ENCODE results near the gene MIPEP.

DNA sequence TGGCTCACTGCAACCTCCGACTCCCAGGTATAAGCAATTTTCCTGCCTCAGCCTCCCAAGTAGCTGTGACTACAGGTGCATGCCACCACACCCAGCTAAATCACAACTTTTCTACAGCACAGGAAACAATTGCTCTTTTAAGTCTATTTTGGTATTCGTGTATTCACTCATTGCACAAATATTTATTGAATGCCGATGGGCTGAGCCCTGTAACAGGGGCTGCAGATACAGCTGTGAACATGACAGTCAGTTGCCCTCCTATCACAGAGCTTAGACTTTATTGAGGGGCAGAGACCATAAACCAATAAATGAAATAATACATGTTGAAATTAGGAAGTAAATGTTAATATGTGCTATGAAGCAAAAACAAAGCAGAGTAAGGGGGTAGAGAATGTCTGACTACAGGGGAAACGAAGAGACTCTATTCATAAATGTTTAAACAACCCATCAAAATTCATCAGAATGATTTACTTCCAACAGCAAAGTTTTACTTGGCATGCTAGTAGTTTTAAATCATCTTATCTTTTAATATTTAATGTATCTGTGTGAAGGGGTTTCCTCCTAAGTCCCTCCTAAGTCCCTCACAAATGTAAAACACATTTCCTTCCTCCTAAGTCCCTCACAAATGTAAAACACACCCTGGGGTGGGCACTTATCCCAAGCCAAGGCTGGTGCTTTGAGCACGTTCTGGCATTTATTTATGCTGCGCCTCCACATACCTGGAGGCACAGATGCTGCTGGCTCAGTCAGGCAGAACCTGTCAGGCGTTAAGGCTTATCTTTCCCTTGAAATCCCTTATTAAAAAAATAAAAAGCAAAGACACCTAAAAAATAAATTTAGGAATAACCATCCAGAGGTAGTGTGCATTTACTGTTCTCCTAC lies 140.8 kb downstream of the MIPEP start:
- TF ChIP-seq POLR2AphosphoS5 (IDR thresholded peaks at IDR 0.05) = no peak
- TF ChIP-seq, protein P1, sequence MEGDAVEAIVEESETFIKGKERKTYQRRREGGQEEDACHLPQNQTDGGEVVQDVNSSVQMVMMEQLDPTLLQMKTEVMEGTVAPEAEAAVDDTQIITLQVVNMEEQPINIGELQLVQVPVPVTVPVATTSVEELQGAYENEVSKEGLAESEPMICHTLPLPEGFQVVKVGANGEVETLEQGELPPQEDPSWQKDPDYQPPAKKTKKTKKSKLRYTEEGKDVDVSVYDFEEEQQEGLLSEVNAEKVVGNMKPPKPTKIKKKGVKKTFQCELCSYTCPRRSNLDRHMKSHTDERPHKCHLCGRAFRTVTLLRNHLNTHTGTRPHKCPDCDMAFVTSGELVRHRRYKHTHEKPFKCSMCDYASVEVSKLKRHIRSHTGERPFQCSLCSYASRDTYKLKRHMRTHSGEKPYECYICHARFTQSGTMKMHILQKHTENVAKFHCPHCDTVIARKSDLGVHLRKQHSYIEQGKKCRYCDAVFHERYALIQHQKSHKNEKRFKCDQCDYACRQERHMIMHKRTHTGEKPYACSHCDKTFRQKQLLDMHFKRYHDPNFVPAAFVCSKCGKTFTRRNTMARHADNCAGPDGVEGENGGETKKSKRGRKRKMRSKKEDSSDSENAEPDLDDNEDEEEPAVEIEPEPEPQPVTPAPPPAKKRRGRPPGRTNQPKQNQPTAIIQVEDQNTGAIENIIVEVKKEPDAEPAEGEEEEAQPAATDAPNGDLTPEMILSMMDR (IDR thresholded peaks at IDR 0.05; ENCODE audit: poor library complexity, severe bottlenecking) = no peak

All from neural cell (in vitro differentiated cells).